ENCODE measurements around the gene DOCK1. TPM values are rescaled to one million over a fixed set of nuclear protein-coding genes. Genes with fewer than 3 reads are reported as not detected.

The DOCK1 gene
- total RNA-seq, 3 donors from 2014 or later: 50.4 to 101 (median 69.2) TPM

- intact Hi-C loops (cut with DNase I; ENCODE audit: low total_unique reads): no loop called here
- Histone ChIP-seq H3K27me3 (no peaks in the 10 kb centered on the region), H3K9me3 (no peaks in the 10 kb centered on the region), H3K4me3 (no peak overlapping the region), H3K36me3 (no peaks in the 10 kb centered on the region), H3K4me1 (peaks cover 0 to 13% of the 10 kb centered on the region in 2 donors), H3K27ac (no peak overlapping the region)
- DNase-seq (ENCODE audit: low spot score in 2 of 2): no peak
- TF ChIP-seq POLR2A (IDR thresholded peaks at IDR 0.05) (no peak), POLR2AphosphoS5 (IDR thresholded peaks at IDR 0.05) (no peak), CTCF (IDR thresholded peaks at IDR 0.05) (no peak)
Observed at GRCh38 chr10:126957111-126957510, 51.9 kb downstream of the DOCK1 start.

- H3K27ac ChIP-seq: no peak overlapping the region
- DNase-seq (ENCODE audit: low spot score in 2 of 2): no peak
- H3K27me3 ChIP-seq: no peaks in the 10 kb centered on the region
- intact Hi-C loops (cut with DNase I; ENCODE audit: low total_unique reads): no loop called here
- no peaks in the 10 kb centered on the region for H3K36me3 ChIP-seq
- TF ChIP-seq POLR2A (IDR thresholded peaks at IDR 0.05): no peak
- TF ChIP-seq POLR2AphosphoS5 (IDR thresholded peaks at IDR 0.05): no peak
- H3K9me3 ChIP-seq: no peaks in the 10 kb centered on the region
- H3K4me3 ChIP-seq: no peak overlapping the region
- H3K4me1 ChIP-seq: peaks cover 0 to 13% of the 10 kb centered on the region in 2 donors
Observed at GRCh38 chr10:126959431-126959830, 54.2 kb downstream of the DOCK1 start.

- Histone ChIP-seq H3K36me3 (no peaks in the 10 kb centered on the region), H3K27me3 (no peaks in the 10 kb centered on the region), H3K27ac (peak overlapping the region in 1 of 2 donors; percentile 15), H3K9me3 (no peaks in the 10 kb centered on the region), H3K4me1 (peaks cover 0 to 9% of the 10 kb centered on the region in 2 donors), H3K4me3 (no peak overlapping the region)
- TF ChIP-seq POLR2A (IDR thresholded peaks at IDR 0.05): no peak
- no peak for TF ChIP-seq POLR2AphosphoS5 (IDR thresholded peaks at IDR 0.05)
- no peak for TF ChIP-seq CTCF (IDR thresholded peaks at IDR 0.05)
- intact Hi-C loops (cut with DNase I; ENCODE audit: low total_unique reads): no loop called here
- no peak for DNase-seq (ENCODE audit: low spot score in 2 of 2)
Observed at GRCh38 chr10:126959906-126960685, 54.9 kb downstream of the DOCK1 start.

GRCh38 chr10:126963354-126963753 lies 58.1 kb downstream of the DOCK1 start:
- no peaks in the 10 kb centered on the region for H3K9me3 ChIP-seq
- H3K36me3 ChIP-seq: no peaks in the 10 kb centered on the region
- H3K4me3 ChIP-seq: no peak overlapping the region
- no peaks in the 10 kb centered on the region for H3K4me1 ChIP-seq
- no peaks in the 10 kb centered on the region for H3K27me3 ChIP-seq
- TF ChIP-seq CTCF (IDR thresholded peaks at IDR 0.05) (no peak), POLR2A (IDR thresholded peaks at IDR 0.05) (no peak), POLR2AphosphoS5 (IDR thresholded peaks at IDR 0.05) (no peak)
- intact Hi-C loops (cut with DNase I; ENCODE audit: low total_unique reads): no loop called here
- DNase-seq (ENCODE audit: low spot score in 2 of 2): no peak
- H3K27ac ChIP-seq: no peak overlapping the region

GRCh38 chr10:126964190-126964589 lies 59.0 kb downstream of the DOCK1 start:
- no peaks in the 10 kb centered on the region for H3K36me3 ChIP-seq
- TF ChIP-seq POLR2A (IDR thresholded peaks at IDR 0.05): no peak
- TF ChIP-seq CTCF (IDR thresholded peaks at IDR 0.05): no peak
- no peak for TF ChIP-seq POLR2AphosphoS5 (IDR thresholded peaks at IDR 0.05)

More at GRCh38 chr10:126964190-126964589, 59.0 kb downstream of the DOCK1 start:
- DNase-seq (ENCODE audit: low spot score in 2 of 2): no peak
- no peaks in the 10 kb centered on the region for H3K27me3 ChIP-seq
- H3K9me3 ChIP-seq: no peaks in the 10 kb centered on the region
- intact Hi-C loops (cut with DNase I; ENCODE audit: low total_unique reads): no loop called here
- no peak overlapping the region for H3K27ac ChIP-seq
- H3K4me3 ChIP-seq: no peak overlapping the region
- H3K4me1 ChIP-seq: no peaks in the 10 kb centered on the region

Data from breast epithelium (tissue), 4 donors.